HepG2 (cell line): Measurements from ENCODE around the gene PMM2. TPM values are rescaled to one million over a fixed set of nuclear protein-coding genes. Genes with fewer than 3 reads are reported as not detected.
A peak's percentile ranks its signal among the peaks of the same experiment; 100 is the strongest.

ENCODE experiments used
- ATF1 ChIP-seq: IDR thresholded peaks from 2 replicates; pipeline ENCODE4 v1.6.1; 2016; ENCODE audit warnings: mild to moderate bottlenecking, control low read depth
- DZIP1 ChIP-seq: sonication (generic); formaldehyde crosslinking; IDR thresholded peaks from 2 replicates; pipeline ENCODE4 v1.5.0; 2020; ENCODE audit warnings: mild to moderate bottlenecking, missing genetic modification reagents
- FOSL2 ChIP-seq: sonication (generic); formaldehyde crosslinking; IDR thresholded peaks from 2 replicates; pipeline ENCODE4 v1.4.0; 2020; ENCODE audit warnings: missing genetic modification reagents
- KAT8 ChIP-seq: IDR thresholded peaks from 2 replicates; pipeline ENCODE4 v1.6.1; 2016; ENCODE audit warnings: missing genetic modification reagents, missing compliant biosample characterization
- KDM3A ChIP-seq: IDR thresholded peaks from 2 replicates; pipeline ENCODE4 v1.6.1; 2018; ENCODE audit warnings: low read depth, missing compliant biosample characterization
- KDM5A ChIP-seq: fragments of 200-600 bp; sonication (generic); IDR thresholded peaks from 2 replicates; pipeline ENCODE4 v1.7.0; 2018; ENCODE audit warnings: antibody characterized with exemption, mild to moderate bottlenecking, low read length, borderline replicate concordance
- MAZ ChIP-seq, 2 experiments: sonication (generic) in 1 of 2; formaldehyde crosslinking in 1 of 2; IDR thresholded peaks; 2 replicates each; pipeline versions ENCODE4 v1.5.0 to v1.6.1; 2012 to 2020; ENCODE audit warnings: low read depth in 2 of 2, mild to moderate bottlenecking in 2 of 2, borderline replicate concordance in 1 of 2, improper control_type of control experiment in 1 of 2, low read length in 1 of 2, missing genetic modification reagents in 1 of 2, moderate library complexity in 1 of 2
- MNT ChIP-seq: fragments of 450-650 bp; IDR thresholded peaks from 2 replicates; pipeline ENCODE4 v1.6.1; 2016
- MXD3 ChIP-seq: IDR thresholded peaks from 2 replicates; pipeline ENCODE4 v1.6.1; 2016; ENCODE audit warnings: mild to moderate bottlenecking, missing biosample characterization, missing genetic modification reagents
- NFKB2 ChIP-seq: sonication (generic); formaldehyde crosslinking; IDR thresholded peaks from 2 replicates; pipeline ENCODE4 v1.4.0; 2020; ENCODE audit warnings: missing genetic modification reagents, borderline replicate concordance
- NRL ChIP-seq: sonication (generic); formaldehyde crosslinking; IDR thresholded peaks from 2 replicates; pipeline ENCODE4 v1.5.0; 2020; ENCODE audit warnings: missing genetic modification reagents, mild to moderate bottlenecking, moderate library complexity, borderline replicate concordance
- SIN3B ChIP-seq: fragments of 150-350 bp; IDR thresholded peaks from 2 replicates; pipeline ENCODE4 v1.6.1; 2014; ENCODE audit warnings: low read length
- SP4 ChIP-seq: sonication (generic); formaldehyde crosslinking; IDR thresholded peaks from 2 replicates; pipeline ENCODE4 v1.8.1; 2023; ENCODE audit warnings: mild to moderate bottlenecking, missing genetic modification reagents
- TBX3 ChIP-seq: fragments of 450-650 bp; IDR thresholded peaks from 2 replicates; pipeline ENCODE4 v1.6.1; 2017; ENCODE audit warnings: antibody characterized with exemption, mild to moderate bottlenecking, inconsistent platforms, borderline replicate concordance
- ZBTB26 ChIP-seq: IDR thresholded peaks from 2 replicates; pipeline ENCODE4 v1.6.1; 2016; ENCODE audit warnings: missing compliant biosample characterization, missing genetic modification reagents, borderline replicate concordance
- ZBTB3 ChIP-seq: sonication (generic); formaldehyde crosslinking; IDR thresholded peaks from 2 replicates; pipeline ENCODE4 v1.4.0; 2020; ENCODE audit warnings: low read depth, mild to moderate bottlenecking, moderate library complexity, missing genetic modification reagents, borderline replicate concordance
- ZNF160 ChIP-seq: sonication (generic); formaldehyde crosslinking; IDR thresholded peaks from 2 replicates; pipeline ENCODE4 v1.8.0; 2022; ENCODE audit warnings: mild to moderate bottlenecking, inconsistent platforms, missing genetic modification reagents
- ZNF17 ChIP-seq: sonication (generic); formaldehyde crosslinking; IDR thresholded peaks from 2 replicates; pipeline ENCODE4 v1.5.0; 2020; ENCODE audit warnings: mild to moderate bottlenecking, missing genetic modification reagents
- ZNF367 ChIP-seq: sonication (generic); formaldehyde crosslinking; IDR thresholded peaks from 2 replicates; pipeline ENCODE4 v1.4.0; 2020; ENCODE audit warnings: missing genetic modification reagents, borderline replicate concordance
- ZNF512 ChIP-seq: sonication (generic); formaldehyde crosslinking; IDR thresholded peaks from 2 replicates; pipeline ENCODE4 v1.4.0; 2020; ENCODE audit warnings: mild to moderate bottlenecking, missing genetic modification reagents
- ZNF598 ChIP-seq: sonication (generic); formaldehyde crosslinking; IDR thresholded peaks from 2 replicates; pipeline ENCODE4 v1.5.1; 2020; ENCODE audit warnings: mild to moderate bottlenecking, missing genetic modification reagents, borderline replicate concordance
- polyA plus RNA-seq, 8 experiments: library from polyadenylated mRNA; depleted of rRNA in 3 of 8; stranded (reverse) in 7 of 8; unstranded in 1 of 8; fragments of >200 nt; fragmentation: Illumina TruSeq in 4 of 8; extraction: Trizol in 4 of 8; gene quantifications; 2 replicates each; pipeline versions ENCODE4 v1.2.1 to v1.2.3, GENCODE V29; 2011 to 2016; ENCODE audit warnings: low read depth in 4 of 8, missing spikeins in 1 of 8, mixed read lengths in 1 of 8; ENCODE audit not compliant: insufficient read depth in 1 of 8
- total RNA-seq, 5 experiments: library from RNA; depleted of rRNA; stranded (reverse); fragments of >200 nt; fragmentation: Illumina TruSeq; extraction: Trizol; gene quantifications; 2 replicates each; pipeline ENCODE4 v1.2.3, GENCODE V29; 2016; ENCODE audit warnings: low read depth in 1 of 5

The PMM2 gene
- total and polyA plus RNA-seq, 2 of the 13 experiments (the other 11 are each of a cell fraction or from before 2014, with no cell fraction given) = 52.2 to 93.7 TPM

GRCh38 chr16:8866118-8866883 is 68.7 kb downstream of the PMM2 start (continued):
- no peak for TF ChIP-seq SP4 (CRISPR knock-in tag)
- no peak for TF ChIP-seq ZNF367 (CRISPR knock-in tag)
- no peak; the same call in 1 of the 2 replicates for TF ChIP-seq NFKB2 (CRISPR knock-in tag)
- TF ChIP-seq ZNF598 = no peak
- peak; percentile 11; the same call in 1 of the 2 replicates for TF ChIP-seq NRL (CRISPR knock-in tag)
- TF ChIP-seq TBX3 = no peak
- TF ChIP-seq FOSL2 = peak; percentile 44; the same call in 1 of the 2 replicates
- no peak for TF ChIP-seq ATF1
- peak; percentile 90 for TF ChIP-seq MXD3 (CRISPR knock-in tag)
- TF ChIP-seq ZNF512 (CRISPR knock-in tag) = no peak
- TF ChIP-seq SIN3B = 0 out of 2 replicates have a peak, but pooled peaks have one; percentile 9
- TF ChIP-seq ZBTB26 (CRISPR knock-in tag) = peak; percentile 62
- peak; percentile 58; the same call in 1 of the 2 replicates for TF ChIP-seq ZBTB3 (CRISPR knock-in tag)
- no peak for TF ChIP-seq ZNF17
- peak; percentile 42; the same call in 1 of the 2 replicates for TF ChIP-seq KDM3A (CRISPR knock-in tag)
- TF ChIP-seq DZIP1 (CRISPR knock-in tag) = no peak; the same call in 1 of the 2 replicates
- peak; percentile 36; the same call in 1 of the 2 replicates for TF ChIP-seq KAT8 (CRISPR knock-in tag)
- TF ChIP-seq MNT = peak; percentile 79
- TF ChIP-seq ZNF160 (CRISPR knock-in tag) = peak; percentile 81; the same call in 1 of the 2 replicates
- TF ChIP-seq KDM5A = no peak
- TF ChIP-seq MAZ (IDR thresholded peaks at IDR 0.05; ENCODE audit: borderline replicate concordance, low read depth, low read length) = peak; percentile 68; the same call in 1 of the 2 replicates
- TF ChIP-seq MAZ (CRISPR knock-in tag; IDR thresholded peaks at IDR 0.05; ENCODE audit: low read depth) = peak; percentile 74; the same call in 1 of the 2 replicates
